Measurements from ENCODE around the gene PCDHB16. TPM values are rescaled to one million over a fixed set of nuclear protein-coding genes. Genes with fewer than 3 reads are reported as not detected.
"Not testable (repeated sequence)": the region's sequence is repeated elsewhere in the genome, so short reads cannot be mapped to it uniquely, and the experiment has no call there.

The PCDHB16 gene
- 2.2 TPM for total RNA-seq
- long read RNA-seq, full-length matches to known transcripts: 1 of 1 reads
- long read RNA-seq, partial matches to known transcripts: 0 of 1 reads
- long read RNA-seq, other reads (novel, unspliced or antisense): 0 of 1 reads

GRCh38 chr5:141182248-141182647 is at the start of gene PCDHB16:
Gene PCDHB16, plus strand, starts transcription at chr5:141182387. Its CDS starts 173 bp downstream, at chr5:141182560.
- DNase-seq (ENCODE audit: low spot score): no peak
- intact Hi-C loops (cut with DNase I): no loop called here

- intact Hi-C loops (cut with DNase I): no loop called here
- no peak for DNase-seq (ENCODE audit: low spot score)
Observed at GRCh38 chr5:141135030-141135717, 47.0 kb upstream of the PCDHB16 start, which contains the start of gene PCDHB5. Gene PCDHB5, plus strand, starts transcription at chr5:141135206. Its CDS starts 229 bp downstream, at chr5:141135435.

GRCh38 chr5:141135718-141136266 is 46.4 kb upstream of the PCDHB16 start:
- intact Hi-C loops (cut with DNase I): no loop called here
- DNase-seq (ENCODE audit: low spot score): no peak

GRCh38 chr5:141137346-141137745 is 44.8 kb upstream of the PCDHB16 start:
- DNase-seq (ENCODE audit: low spot score); intact Hi-C loops (cut with DNase I): not testable (repeated sequence)

- no peak for DNase-seq (ENCODE audit: low spot score)
- intact Hi-C loops (cut with DNase I): no loop called here
Observed at GRCh38 chr5:141149812-141150211, 32.4 kb upstream of the PCDHB16 start, which contains the start of gene PCDHB6. Gene PCDHB6, plus strand, starts transcription at chr5:141150057. Its CDS starts 201 bp downstream, at chr5:141150258.

GRCh38 chr5:141150224-141150992 is 31.8 kb upstream of the PCDHB16 start:
- intact Hi-C loops (cut with DNase I): no loop called here

GRCh38 chr5:141150993-141151325 is 31.2 kb upstream of the PCDHB16 start:
- intact Hi-C loops (cut with DNase I): no loop called here
- no peak for DNase-seq (ENCODE audit: low spot score)

More at GRCh38 chr5:141150224-141150992, 31.8 kb upstream of the PCDHB16 start:
- DNase-seq (ENCODE audit: low spot score): no peak

- DNase-seq (ENCODE audit: low spot score); intact Hi-C loops (cut with DNase I): not testable (repeated sequence)
Observed at GRCh38 chr5:141151632-141152031, 30.6 kb upstream of the PCDHB16 start.

- intact Hi-C loops (cut with DNase I); DNase-seq (ENCODE audit: low spot score): not testable (repeated sequence)
Observed at GRCh38 chr5:141152096-141152495, 30.1 kb upstream of the PCDHB16 start.

GRCh38 chr5:141155540-141156374 is 26.4 kb upstream of the PCDHB16 start:
- intact Hi-C loops (cut with DNase I): no loop called here
- no peak for DNase-seq (ENCODE audit: low spot score)

- DNase-seq (ENCODE audit: low spot score); intact Hi-C loops (cut with DNase I): not testable (repeated sequence)
Observed at GRCh38 chr5:141157356-141157755, 24.8 kb upstream of the PCDHB16 start.

GRCh38 chr5:141157901-141158300 is 24.3 kb upstream of the PCDHB16 start:
- DNase-seq (ENCODE audit: low spot score); intact Hi-C loops (cut with DNase I): not testable (repeated sequence)

- intact Hi-C loops (cut with DNase I): no loop called here
- DNase-seq (ENCODE audit: low spot score): no peak
Observed at GRCh38 chr5:141172381-141173204, 9.6 kb upstream of the PCDHB16 start, which contains the start of gene PCDHB7. Gene PCDHB7, plus strand, starts transcription at chr5:141172644. Its CDS starts 192 bp downstream, at chr5:141172836.

- DNase-seq (ENCODE audit: low spot score); intact Hi-C loops (cut with DNase I): not testable (repeated sequence)
Observed at GRCh38 chr5:141174291-141175104, 7.7 kb upstream of the PCDHB16 start.

GRCh38 chr5:141175933-141176332 is 6.3 kb upstream of the PCDHB16 start:
- intact Hi-C loops (cut with DNase I): no loop called here
- DNase-seq (ENCODE audit: low spot score): no peak

- DNase-seq (ENCODE audit: low spot score); intact Hi-C loops (cut with DNase I): not testable (repeated sequence)
Observed at GRCh38 chr5:141177577-141178191, 4.5 kb upstream of the PCDHB16 start, which contains the start of gene PCDHB8. Gene PCDHB8, plus strand, starts transcription at chr5:141177790. Its CDS starts 245 bp downstream, at chr5:141178035.

GRCh38 chr5:141179371-141179770 is 2.8 kb upstream of the PCDHB16 start:
- intact Hi-C loops (cut with DNase I); DNase-seq (ENCODE audit: low spot score): not testable (repeated sequence)

All from cardiac septum (tissue), 1 donor.